Measurements from ENCODE around the gene EFNA1. TPM values are rescaled to one million over a fixed set of nuclear protein-coding genes. Genes with fewer than 3 reads are reported as not detected.
A peak's percentile ranks its signal among the peaks of the same experiment; 100 is the strongest.

Gene EFNA1
- total and polyA plus RNA-seq, 2 of the 13 experiments (the other 11 are each of a cell fraction or from before 2014, with no cell fraction given): 81.8 to 874 TPM

DNA sequence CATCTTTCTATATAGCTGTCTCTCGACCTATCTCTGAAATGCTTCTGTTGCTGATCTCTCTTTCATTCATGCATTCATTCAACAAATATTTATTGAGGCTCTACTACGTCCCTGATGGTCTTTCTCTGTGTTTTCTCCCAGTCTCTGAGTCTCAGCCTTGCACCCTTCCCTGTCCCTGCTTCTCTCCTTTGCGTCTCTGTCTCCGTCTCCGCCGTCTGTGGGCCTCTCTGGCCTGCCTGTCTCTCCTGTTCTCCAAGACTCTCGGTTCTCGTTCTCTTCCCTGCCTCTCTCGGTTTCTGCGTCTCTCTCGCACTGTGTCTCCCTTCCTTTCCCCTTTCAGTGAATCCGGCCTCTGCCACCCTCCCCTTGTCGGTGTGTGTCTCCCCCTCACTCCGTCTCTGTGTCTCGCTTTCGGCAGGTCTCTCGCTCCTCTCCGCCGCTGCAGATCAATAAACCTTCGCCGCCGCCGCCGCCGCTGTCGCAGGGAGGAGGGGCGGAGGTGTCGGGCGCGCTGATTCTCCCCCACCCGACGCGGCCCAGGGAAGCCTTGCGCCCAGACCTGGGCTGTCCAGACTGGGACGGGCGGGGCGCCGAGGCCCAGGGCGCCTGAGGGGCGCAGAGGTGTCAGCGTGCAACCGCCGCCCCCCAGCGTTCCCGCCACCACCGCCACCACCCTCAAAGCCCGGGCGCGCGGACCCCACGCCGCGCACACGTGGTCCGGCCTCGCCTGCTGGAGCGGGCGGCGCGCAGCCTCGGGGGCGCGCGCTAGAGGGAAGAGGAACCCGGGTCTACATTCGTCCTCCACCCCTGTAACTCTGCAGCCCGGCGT lies 46.0 kb upstream of the EFNA1 start (continued):
- no peak for TF ChIP-seq NONO (IDR thresholded peaks at IDR 0.05)
- TF ChIP-seq NONO (CRISPR knock-in tag; conservative IDR thresholded peaks at IDR 0.05): 0 out of 2 replicates have a peak, but pooled peaks have one; percentile 21
- no peak for TF ChIP-seq NFYC (CRISPR knock-in tag; IDR thresholded peaks at IDR 0.05)
- no peak for TF ChIP-seq PTBP1 (IDR thresholded peaks at IDR 0.05; ENCODE audit: low read depth, low read length, poor library complexity, severe bottlenecking)
- no peak for TF ChIP-seq ZMYM2 (CRISPR knock-in tag; IDR thresholded peaks at IDR 0.05)
- TF ChIP-seq NFE2 (CRISPR knock-in tag; IDR thresholded peaks at IDR 0.05): no peak
- 0 out of 2 replicates have a peak, but pooled peaks have one; percentile 12 for TF ChIP-seq HDAC1 (CRISPR knock-in tag; IDR thresholded peaks at IDR 0.05)
- TF ChIP-seq, protein P1, sequence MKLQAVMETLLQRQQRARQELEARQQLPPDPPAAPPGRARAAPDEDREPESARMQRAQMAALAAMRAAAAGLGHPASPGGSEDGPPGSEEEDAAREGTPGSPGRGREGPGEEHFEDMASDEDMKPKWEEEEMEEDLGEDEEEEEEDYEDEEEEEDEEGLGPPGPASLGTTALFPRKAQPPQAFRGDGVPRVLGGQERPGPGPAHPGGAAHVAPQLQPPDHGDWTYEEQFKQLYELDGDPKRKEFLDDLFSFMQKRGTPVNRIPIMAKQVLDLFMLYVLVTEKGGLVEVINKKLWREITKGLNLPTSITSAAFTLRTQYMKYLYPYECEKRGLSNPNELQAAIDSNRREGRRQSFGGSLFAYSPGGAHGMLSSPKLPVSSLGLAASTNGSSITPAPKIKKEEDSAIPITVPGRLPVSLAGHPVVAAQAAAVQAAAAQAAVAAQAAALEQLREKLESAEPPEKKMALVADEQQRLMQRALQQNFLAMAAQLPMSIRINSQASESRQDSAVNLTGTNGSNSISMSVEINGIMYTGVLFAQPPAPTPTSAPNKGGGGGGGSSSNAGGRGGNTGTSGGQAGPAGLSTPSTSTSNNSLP (IDR thresholded peaks at IDR 0.05; ENCODE audit: low read depth, low read length): no peak
- peak; percentile 28; the same call in 1 of the 2 replicates for TF ChIP-seq SPEN (CRISPR knock-in tag; IDR thresholded peaks at IDR 0.05; ENCODE audit: low read depth)
- TF ChIP-seq ONECUT2 (CRISPR knock-in tag; IDR thresholded peaks at IDR 0.05): peak; percentile 64; the same call in 1 of the 2 replicates
- TF ChIP-seq, protein P2, sequence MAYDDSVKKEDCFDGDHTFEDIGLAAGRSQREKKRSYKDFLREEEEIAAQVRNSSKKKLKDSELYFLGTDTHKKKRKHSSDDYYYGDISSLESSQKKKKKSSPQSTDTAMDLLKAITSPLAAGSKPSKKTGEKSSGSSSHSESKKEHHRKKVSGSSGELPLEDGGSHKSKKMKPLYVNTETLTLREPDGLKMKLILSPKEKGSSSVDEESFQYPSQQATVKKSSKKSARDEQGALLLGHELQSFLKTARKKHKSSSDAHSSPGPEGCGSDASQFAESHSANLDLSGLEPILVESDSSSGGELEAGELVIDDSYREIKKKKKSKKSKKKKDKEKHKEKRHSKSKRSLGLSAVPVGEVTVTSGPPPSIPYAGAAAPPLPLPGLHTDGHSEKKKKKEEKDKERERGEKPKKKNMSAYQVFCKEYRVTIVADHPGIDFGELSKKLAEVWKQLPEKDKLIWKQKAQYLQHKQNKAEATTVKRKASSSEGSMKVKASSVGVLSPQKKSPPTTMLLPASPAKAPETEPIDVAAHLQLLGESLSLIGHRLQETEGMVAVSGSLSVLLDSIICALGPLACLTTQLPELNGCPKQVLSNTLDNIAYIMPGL (CRISPR knock-in tag; IDR thresholded peaks at IDR 0.05; ENCODE audit: borderline replicate concordance in 1 of 2, low read depth in 1 of 2): peak in 1 of 2 experiments; percentile 30; a peak in 1 of 4 replicates
- peak; percentile 27; the same call in 1 of the 2 replicates for TF ChIP-seq KDM2A (CRISPR knock-in tag; IDR thresholded peaks at IDR 0.05; ENCODE audit: borderline replicate concordance, low read depth)
- TF ChIP-seq IRF2 (CRISPR knock-in tag; IDR thresholded peaks at IDR 0.05): no peak
- no peak for TF ChIP-seq MTF1 (CRISPR knock-in tag; IDR thresholded peaks at IDR 0.05)
- no peak for TF ChIP-seq REXO4 (CRISPR knock-in tag; IDR thresholded peaks at IDR 0.05; ENCODE audit: borderline replicate concordance)
- TF ChIP-seq IRX3 (CRISPR knock-in tag; IDR thresholded peaks at IDR 0.05; ENCODE audit: borderline replicate concordance, low read depth): no peak
- TF ChIP-seq, protein P3, sequence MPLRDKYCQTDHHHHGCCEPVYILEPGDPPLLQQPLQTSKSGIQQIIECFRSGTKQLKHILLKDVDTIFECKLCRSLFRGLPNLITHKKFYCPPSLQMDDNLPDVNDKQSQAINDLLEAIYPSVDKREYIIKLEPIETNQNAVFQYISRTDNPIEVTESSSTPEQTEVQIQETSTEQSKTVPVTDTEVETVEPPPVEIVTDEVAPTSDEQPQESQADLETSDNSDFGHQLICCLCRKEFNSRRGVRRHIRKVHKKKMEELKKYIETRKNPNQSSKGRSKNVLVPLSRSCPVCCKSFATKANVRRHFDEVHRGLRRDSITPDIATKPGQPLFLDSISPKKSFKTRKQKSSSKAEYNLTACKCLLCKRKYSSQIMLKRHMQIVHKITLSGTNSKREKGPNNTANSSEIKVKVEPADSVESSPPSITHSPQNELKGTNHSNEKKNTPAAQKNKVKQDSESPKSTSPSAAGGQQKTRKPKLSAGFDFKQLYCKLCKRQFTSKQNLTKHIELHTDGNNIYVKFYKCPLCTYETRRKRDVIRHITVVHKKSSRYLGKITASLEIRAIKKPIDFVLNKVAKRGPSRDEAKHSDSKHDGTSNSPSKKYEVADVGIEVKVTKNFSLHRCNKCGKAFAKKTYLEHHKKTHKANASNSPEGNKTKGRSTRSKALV (CRISPR knock-in tag; IDR thresholded peaks at IDR 0.05): 0 out of 2 replicates have a peak, but pooled peaks have one; percentile 14
- TF ChIP-seq, protein P4, sequence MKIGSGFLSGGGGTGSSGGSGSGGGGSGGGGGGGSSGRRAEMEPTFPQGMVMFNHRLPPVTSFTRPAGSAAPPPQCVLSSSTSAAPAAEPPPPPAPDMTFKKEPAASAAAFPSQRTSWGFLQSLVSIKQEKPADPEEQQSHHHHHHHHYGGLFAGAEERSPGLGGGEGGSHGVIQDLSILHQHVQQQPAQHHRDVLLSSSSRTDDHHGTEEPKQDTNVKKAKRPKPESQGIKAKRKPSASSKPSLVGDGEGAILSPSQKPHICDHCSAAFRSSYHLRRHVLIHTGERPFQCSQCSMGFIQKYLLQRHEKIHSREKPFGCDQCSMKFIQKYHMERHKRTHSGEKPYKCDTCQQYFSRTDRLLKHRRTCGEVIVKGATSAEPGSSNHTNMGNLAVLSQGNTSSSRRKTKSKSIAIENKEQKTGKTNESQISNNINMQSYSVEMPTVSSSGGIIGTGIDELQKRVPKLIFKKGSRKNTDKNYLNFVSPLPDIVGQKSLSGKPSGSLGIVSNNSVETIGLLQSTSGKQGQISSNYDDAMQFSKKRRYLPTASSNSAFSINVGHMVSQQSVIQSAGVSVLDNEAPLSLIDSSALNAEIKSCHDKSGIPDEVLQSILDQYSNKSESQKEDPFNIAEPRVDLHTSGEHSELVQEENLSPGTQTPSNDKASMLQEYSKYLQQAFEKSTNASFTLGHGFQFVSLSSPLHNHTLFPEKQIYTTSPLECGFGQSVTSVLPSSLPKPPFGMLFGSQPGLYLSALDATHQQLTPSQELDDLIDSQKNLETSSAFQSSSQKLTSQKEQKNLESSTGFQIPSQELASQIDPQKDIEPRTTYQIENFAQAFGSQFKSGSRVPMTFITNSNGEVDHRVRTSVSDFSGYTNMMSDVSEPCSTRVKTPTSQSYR (CRISPR knock-in tag; IDR thresholded peaks at IDR 0.05; ENCODE audit: borderline replicate concordance): peak; percentile 29; the same call in 1 of the 2 replicates
- no peak for TF ChIP-seq RFX5 (IDR thresholded peaks at IDR 0.05; ENCODE audit: low read depth, low read length)
- TF ChIP-seq SOX6 (IDR thresholded peaks at IDR 0.05): no peak
- TF ChIP-seq SOX6 (CRISPR knock-in tag; IDR thresholded peaks at IDR 0.05): no peak
- no peak for TF ChIP-seq MTA3 (CRISPR knock-in tag; IDR thresholded peaks at IDR 0.05)

Measured in HepG2 (cell line).